ENCODE measurements around the gene DNAJB1. TPM values are rescaled to one million over a fixed set of nuclear protein-coding genes. Genes with fewer than 3 reads are reported as not detected.
A peak's percentile ranks its signal among the peaks of the same experiment; 100 is the strongest.

Gene DNAJB1
- total and polyA plus RNA-seq, 2 of the 13 experiments (the other 11 are each of a cell fraction or from before 2014, with no cell fraction given): 87.5 to 97.3 TPM

DNA sequence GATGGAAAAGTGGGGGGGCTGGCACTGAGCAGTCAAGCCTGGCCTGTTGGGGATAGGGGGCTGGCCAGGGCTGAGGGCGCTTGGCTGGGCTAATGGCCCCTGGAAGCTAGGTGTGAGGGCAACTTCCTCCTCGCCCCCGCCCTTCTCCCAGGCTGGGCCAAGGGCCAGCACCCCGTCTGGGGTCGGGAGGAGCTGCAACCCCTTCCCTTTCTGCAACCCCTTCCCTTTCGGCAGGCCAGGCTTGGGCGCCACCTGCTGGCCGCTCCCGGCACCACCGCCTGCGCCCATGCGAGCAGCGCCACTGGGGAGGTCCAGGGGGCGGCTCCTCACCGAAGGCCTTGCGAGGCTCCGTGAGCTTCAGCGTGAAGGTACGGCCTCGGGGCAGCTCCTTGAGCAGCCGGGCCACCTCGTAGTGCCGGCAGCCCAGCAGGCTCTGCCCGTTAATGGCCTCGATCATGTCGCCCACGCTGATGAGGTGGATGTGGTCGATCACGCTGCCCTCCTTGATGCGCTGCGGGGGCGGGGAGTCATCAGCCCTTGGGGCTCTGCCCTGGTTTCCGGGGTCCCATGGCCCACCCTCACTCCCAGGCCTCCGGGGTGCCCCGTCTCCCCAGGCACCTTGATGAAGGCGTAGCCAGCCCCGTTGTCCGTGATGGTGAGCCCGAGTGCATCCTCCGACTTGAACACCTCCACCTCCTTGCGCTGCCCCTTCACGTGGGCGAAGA, 38.1 kb downstream of the DNAJB1 start (continued):
- TF ChIP-seq, protein P1, sequence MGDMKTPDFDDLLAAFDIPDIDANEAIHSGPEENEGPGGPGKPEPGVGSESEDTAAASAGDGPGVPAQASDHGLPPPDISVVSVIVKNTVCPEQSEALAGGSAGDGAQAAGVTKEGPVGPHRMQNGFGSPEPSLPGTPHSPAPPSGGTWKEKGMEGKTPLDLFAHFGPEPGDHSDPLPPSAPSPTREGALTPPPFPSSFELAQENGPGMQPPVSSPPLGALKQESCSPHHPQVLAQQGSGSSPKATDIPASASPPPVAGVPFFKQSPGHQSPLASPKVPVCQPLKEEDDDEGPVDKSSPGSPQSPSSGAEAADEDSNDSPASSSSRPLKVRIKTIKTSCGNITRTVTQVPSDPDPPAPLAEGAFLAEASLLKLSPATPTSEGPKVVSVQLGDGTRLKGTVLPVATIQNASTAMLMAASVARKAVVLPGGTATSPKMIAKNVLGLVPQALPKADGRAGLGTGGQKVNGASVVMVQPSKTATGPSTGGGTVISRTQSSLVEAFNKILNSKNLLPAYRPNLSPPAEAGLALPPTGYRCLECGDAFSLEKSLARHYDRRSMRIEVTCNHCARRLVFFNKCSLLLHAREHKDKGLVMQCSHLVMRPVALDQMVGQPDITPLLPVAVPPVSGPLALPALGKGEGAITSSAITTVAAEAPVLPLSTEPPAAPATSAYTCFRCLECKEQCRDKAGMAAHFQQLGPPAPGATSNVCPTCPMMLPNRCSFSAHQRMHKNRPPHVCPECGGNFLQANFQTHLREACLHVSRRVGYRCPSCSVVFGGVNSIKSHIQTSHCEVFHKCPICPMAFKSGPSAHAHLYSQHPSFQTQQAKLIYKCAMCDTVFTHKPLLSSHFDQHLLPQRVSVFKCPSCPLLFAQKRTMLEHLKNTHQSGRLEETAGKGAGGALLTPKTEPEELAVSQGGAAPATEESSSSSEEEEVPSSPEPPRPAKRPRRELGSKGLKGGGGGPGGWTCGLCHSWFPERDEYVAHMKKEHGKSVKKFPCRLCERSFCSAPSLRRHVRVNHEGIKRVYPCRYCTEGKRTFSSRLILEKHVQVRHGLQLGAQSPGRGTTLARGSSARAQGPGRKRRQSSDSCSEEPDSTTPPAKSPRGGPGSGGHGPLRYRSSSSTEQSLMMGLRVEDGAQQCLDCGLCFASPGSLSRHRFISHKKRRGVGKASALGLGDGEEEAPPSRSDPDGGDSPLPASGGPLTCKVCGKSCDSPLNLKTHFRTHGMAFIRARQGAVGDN (CRISPR knock-in tag; IDR thresholded peaks at IDR 0.05): peak; percentile 32
- no peak for TF ChIP-seq ETV6 (CRISPR knock-in tag; conservative IDR thresholded peaks at IDR 0.05)
- no peak for TF ChIP-seq ZNF552 (CRISPR knock-in tag; IDR thresholded peaks at IDR 0.05; ENCODE audit: borderline replicate concordance)
- TF ChIP-seq, protein P2, sequence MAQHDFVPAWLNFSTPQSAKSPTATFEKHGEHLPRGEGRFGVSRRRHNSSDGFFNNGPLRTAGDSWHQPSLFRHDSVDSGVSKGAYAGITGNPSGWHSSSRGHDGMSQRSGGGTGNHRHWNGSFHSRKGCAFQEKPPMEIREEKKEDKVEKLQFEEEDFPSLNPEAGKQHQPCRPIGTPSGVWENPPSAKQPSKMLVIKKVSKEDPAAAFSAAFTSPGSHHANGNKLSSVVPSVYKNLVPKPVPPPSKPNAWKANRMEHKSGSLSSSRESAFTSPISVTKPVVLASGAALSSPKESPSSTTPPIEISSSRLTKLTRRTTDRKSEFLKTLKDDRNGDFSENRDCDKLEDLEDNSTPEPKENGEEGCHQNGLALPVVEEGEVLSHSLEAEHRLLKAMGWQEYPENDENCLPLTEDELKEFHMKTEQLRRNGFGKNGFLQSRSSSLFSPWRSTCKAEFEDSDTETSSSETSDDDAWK (CRISPR knock-in tag; IDR thresholded peaks at IDR 0.05): no peak
- TF ChIP-seq, protein P3, sequence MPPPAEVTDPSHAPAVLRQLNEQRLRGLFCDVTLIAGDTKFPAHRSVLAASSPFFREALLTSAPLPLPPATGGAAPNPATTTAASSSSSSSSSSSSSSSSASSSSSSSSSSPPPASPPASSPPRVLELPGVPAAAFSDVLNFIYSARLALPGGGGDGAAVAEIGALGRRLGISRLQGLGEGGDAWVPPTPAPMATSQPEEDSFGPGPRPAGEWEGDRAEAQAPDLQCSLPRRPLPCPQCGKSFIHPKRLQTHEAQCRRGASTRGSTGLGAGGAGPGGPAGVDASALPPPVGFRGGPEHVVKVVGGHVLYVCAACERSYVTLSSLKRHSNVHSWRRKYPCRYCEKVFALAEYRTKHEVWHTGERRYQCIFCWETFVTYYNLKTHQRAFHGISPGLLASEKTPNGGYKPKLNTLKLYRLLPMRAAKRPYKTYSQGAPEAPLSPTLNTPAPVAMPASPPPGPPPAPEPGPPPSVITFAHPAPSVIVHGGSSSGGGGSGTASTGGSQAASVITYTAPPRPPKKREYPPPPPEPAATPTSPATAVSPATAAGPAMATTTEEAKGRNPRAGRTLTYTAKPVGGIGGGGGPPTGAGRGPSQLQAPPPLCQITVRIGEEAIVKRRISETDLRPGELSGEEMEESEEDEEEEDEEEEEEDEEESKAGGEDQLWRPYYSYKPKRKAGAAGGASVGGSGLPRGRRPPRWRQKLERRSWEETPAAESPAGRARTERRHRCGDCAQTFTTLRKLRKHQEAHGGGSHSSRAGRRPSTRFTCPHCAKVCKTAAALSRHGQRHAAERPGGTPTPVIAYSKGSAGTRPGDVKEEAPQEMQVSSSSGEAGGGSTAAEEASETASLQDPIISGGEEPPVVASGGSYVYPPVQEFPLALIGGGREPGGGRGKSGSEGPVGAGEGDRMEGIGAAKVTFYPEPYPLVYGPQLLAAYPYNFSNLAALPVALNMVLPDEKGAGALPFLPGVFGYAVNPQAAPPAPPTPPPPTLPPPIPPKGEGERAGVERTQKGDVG (CRISPR knock-in tag; IDR thresholded peaks at IDR 0.05; ENCODE audit: borderline replicate concordance): peak; percentile 55; the same call in 1 of the 2 replicates
- TF ChIP-seq FOXO1 (CRISPR knock-in tag; IDR thresholded peaks at IDR 0.05): 0 out of 2 replicates have a peak, but pooled peaks have one; percentile 9
- no peak for TF ChIP-seq PAF1 (CRISPR knock-in tag; IDR thresholded peaks at IDR 0.05)
- TF ChIP-seq, protein P4, sequence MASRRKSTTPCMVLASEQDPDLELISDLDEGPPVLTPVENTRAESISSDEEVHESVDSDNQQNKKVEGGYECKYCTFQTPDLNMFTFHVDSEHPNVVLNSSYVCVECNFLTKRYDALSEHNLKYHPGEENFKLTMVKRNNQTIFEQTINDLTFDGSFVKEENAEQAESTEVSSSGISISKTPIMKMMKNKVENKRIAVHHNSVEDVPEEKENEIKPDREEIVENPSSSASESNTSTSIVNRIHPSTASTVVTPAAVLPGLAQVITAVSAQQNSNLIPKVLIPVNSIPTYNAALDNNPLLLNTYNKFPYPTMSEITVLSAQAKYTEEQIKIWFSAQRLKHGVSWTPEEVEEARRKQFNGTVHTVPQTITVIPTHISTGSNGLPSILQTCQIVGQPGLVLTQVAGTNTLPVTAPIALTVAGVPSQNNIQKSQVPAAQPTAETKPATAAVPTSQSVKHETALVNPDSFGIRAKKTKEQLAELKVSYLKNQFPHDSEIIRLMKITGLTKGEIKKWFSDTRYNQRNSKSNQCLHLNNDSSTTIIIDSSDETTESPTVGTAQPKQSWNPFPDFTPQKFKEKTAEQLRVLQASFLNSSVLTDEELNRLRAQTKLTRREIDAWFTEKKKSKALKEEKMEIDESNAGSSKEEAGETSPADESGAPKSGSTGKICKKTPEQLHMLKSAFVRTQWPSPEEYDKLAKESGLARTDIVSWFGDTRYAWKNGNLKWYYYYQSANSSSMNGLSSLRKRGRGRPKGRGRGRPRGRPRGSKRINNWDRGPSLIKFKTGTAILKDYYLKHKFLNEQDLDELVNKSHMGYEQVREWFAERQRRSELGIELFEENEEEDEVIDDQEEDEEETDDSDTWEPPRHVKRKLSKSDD (CRISPR knock-in tag; IDR thresholded peaks at IDR 0.05; ENCODE audit: low read depth): peak; percentile 85
- TF ChIP-seq SP4 (CRISPR knock-in tag; IDR thresholded peaks at IDR 0.05): no peak
